HEK293T (cell line): ENCODE data around the gene KLC1.

Experiments used
- CTCF ChIA-PET: fragments of 350-600 bp; formaldehyde crosslinking; extraction: SDS; loops from one replicate; lab custom pipeline; 2021; ENCODE audit warnings: antibody characterized with exemption, inconsistent platforms; lab: Yijun Ruan, JAX
- POLR2A ChIA-PET: fragments of 350-600 bp; formaldehyde crosslinking; extraction: SDS; loops from one replicate; lab custom pipeline; 2020; ENCODE audit warnings: antibody characterized with exemption, inconsistent platforms; lab: Yijun Ruan, JAX
- DNase-seq: peaks from one replicate; pipeline ENCODE4 v3.0.0; 2012; ENCODE audit warnings: mixed read lengths; ENCODE audit errors: extremely low spot score
- ARNT ChIP-seq: fragments of 450-650 bp; IDR thresholded peaks from 2 replicates; pipeline ENCODE4 v1.6.1; 2017; ENCODE audit warnings: mild to moderate bottlenecking
- BHLHE40 ChIP-seq: fragments of 450-650 bp; IDR thresholded peaks from 2 replicates; pipeline ENCODE4 v1.6.1; 2016; ENCODE audit warnings: mild to moderate bottlenecking, moderate library complexity, borderline replicate concordance
- CTBP1 ChIP-seq: fragments of 450-650 bp; IDR thresholded peaks from 2 replicates; pipeline ENCODE4 v1.6.1; 2016; ENCODE audit warnings: borderline replicate concordance
- ELF4 ChIP-seq: fragments of 450-650 bp; IDR thresholded peaks from 2 replicates; pipeline ENCODE4 v1.6.1; 2017; ENCODE audit warnings: antibody characterized with exemption
- FOXA1 ChIP-seq: fragments of 450-650 bp; IDR thresholded peaks from 2 replicates; pipeline ENCODE4 v1.6.1; 2016; ENCODE audit warnings: mild to moderate bottlenecking
- FOXK2 ChIP-seq: fragments of 450-650 bp; IDR thresholded peaks from 2 replicates; pipeline ENCODE4 v1.6.1; 2016; ENCODE audit warnings: mild to moderate bottlenecking
- FOXM1 ChIP-seq: fragments of 450-650 bp; IDR thresholded peaks from 2 replicates; pipeline ENCODE4 v1.6.1; 2017; ENCODE audit warnings: mild to moderate bottlenecking, borderline replicate concordance
- HDGF ChIP-seq: fragments of 450-650 bp; IDR thresholded peaks from 2 replicates; pipeline ENCODE4 v1.6.1; 2017; ENCODE audit warnings: antibody characterized with exemption, borderline replicate concordance
- L3MBTL2 ChIP-seq: fragments of 450-650 bp; conservative IDR thresholded peaks from 2 replicates; pipeline ENCODE4 v1.6.1; 2016; ENCODE audit warnings: mild to moderate bottlenecking
- LEF1 ChIP-seq: fragments of 450-650 bp; IDR thresholded peaks from 2 replicates; pipeline ENCODE4 v1.6.1; 2017; ENCODE audit warnings: mild to moderate bottlenecking, borderline replicate concordance
- NFRKB ChIP-seq: fragments of 450-650 bp; IDR thresholded peaks from 2 replicates; pipeline ENCODE4 v1.6.1; 2016; ENCODE audit warnings: mild to moderate bottlenecking, moderate library complexity
- PKNOX1 ChIP-seq: fragments of 450-650 bp; IDR thresholded peaks from 2 replicates; pipeline ENCODE4 v1.6.1; 2016
- SP1 ChIP-seq: fragments of 450-650 bp; IDR thresholded peaks from 2 replicates; pipeline ENCODE4 v1.6.1; 2017
- SUZ12 ChIP-seq: fragments of 450-650 bp; IDR thresholded peaks from 2 replicates; pipeline ENCODE4 v1.6.1; 2016; ENCODE audit warnings: mild to moderate bottlenecking
- TARDBP ChIP-seq: fragments of 450-650 bp; IDR thresholded peaks from 2 replicates; pipeline ENCODE4 v1.6.1; 2016
- ZNF384 ChIP-seq: fragments of 450-650 bp; IDR thresholded peaks from 2 replicates; pipeline ENCODE4 v1.6.1; 2016

The KLC1 gene

GRCh38 chr14:103716091-103716801 lies 87.2 kb downstream of the KLC1 start:
- ChIA-PET CTCF (no interaction called here), POLR2A (interaction anchor here (0.5 to 3.0 kb wide), 17 partner anchors 9 to 185 kb away, joined by 3 to 13 read pairs (median 4); no protein-coding TSS in a partner anchor)
- DNase-seq, result peak; percentile 39
- TF ChIP-seq BHLHE40, result no peak
- no peak for TF ChIP-seq PKNOX1
- TF ChIP-seq L3MBTL2, result no peak
- no peak for TF ChIP-seq HDGF
- TF ChIP-seq FOXK2, result no peak
- TF ChIP-seq ELF4, result no peak
- TF ChIP-seq SP1, result no peak
- no peak for TF ChIP-seq CTBP1
- no peak for TF ChIP-seq LEF1
- no peak for TF ChIP-seq TARDBP
- no peak for TF ChIP-seq ARNT
- TF ChIP-seq FOXA1, result no peak
- no peak for TF ChIP-seq NFRKB
- no peak for TF ChIP-seq FOXM1
- no peak for TF ChIP-seq SUZ12

DNA sequence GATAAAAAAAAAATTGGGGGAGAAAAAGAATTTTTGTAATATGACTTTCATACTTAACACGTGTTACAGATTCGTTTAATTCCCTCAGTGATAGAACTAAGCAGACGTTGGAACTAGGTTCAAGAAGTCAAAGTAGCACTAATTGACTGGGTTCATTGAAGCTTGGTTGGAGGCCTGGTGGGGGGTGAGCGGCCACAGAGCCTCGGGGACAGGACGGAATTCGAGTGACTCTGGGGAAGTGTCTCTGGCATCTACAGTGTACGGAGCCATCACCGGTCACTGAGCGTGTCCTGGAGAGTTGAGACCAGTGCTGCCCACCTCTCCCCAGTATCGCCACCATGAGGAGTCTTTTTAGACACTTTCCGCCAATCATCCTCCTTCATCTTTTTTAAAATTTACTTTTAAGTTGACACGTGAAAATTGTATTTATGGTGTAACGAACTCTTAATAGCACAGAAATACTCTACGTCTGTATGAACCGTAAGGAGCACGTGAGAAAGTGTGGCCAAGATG lies 87.9 kb downstream of the KLC1 start:
- POLR2A ChIA-PET, result interaction anchor here (1.4 to 3.0 kb wide), 2 partner anchors 14 to 92 kb away, joined by 4 to 11 read pairs; no protein-coding TSS in a partner anchor
- TF ChIP-seq SP1 (no peak), ZNF384 (no peak), L3MBTL2 (no peak), NFRKB (no peak), ARNT (no peak)
- CTCF ChIA-PET, result no interaction called here

DNA sequence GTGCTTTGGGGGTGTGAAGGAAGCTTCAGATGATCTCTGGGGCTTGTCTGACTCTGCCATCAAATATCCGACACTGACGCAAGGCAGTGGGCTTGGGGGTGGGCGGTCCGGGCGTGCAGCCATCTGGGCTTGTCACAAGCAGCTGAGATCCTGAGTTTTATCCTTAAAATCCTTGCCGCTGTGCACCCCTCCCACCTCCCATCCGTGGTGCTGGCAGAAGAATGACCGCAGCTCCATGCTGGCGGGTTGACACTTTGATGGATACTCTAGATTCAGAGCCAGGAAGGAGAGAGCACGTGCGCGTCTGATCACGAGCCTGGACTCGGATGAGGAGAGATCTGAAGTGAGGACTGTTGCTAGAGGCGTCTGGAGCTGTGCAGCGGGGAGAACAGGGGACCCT lies 89.6 kb downstream of the KLC1 start:
- TF ChIP-seq ELF4 (no peak), FOXA1 (no peak), ZNF384 (no peak), FOXM1 (no peak), CTBP1 (no peak), SUZ12 (no peak), SP1 (no peak), PKNOX1 (no peak; the same call in 1 of the 2 replicates), LEF1 (no peak), ARNT (no peak), NFRKB (no peak), TARDBP (no peak), FOXK2 (no peak)
- POLR2A ChIA-PET, result interaction anchor here (0.6 to 1.5 kb wide), 3 partner anchors 81 to 380 kb away, joined by 3 to 4 read pairs (median 4); partner anchors contain the start of gene KLC1
- DNase-seq, result no peak
- CTCF ChIA-PET, result interaction anchor here (0.7 to 1.4 kb wide), 2 partner anchors 14 to 413 kb away, joined by 3 read pairs; no protein-coding TSS in a partner anchor

More for the DNA sequence above, 87.9 kb downstream of the KLC1 start:
- no peak for DNase-seq

GRCh38 chr14:103719751-103720150 lies 90.7 kb downstream of the KLC1 start:
- no peak for DNase-seq
- ChIA-PET CTCF (interaction anchor here (0.8 to 1.4 kb wide), 2 partner anchors 13 to 191 kb away, joined by 3 read pairs; no protein-coding TSS in a partner anchor), POLR2A (no interaction called here)
- TF ChIP-seq BHLHE40 (no peak), PKNOX1 (no peak), LEF1 (no peak), NFRKB (no peak), FOXK2 (no peak), HDGF (no peak), ELF4 (no peak), ZNF384 (no peak), L3MBTL2 (no peak), CTBP1 (no peak)

- no peak for DNase-seq
- ChIA-PET POLR2A (no interaction called here), CTCF (no interaction called here)
- TF ChIP-seq FOXK2 (no peak), ZNF384 (no peak), HDGF (no peak), TARDBP (no peak), NFRKB (no peak), PKNOX1 (no peak), FOXM1 (no peak), ELF4 (no peak), SUZ12 (no peak)
Measured at GRCh38 chr14:103721334-103722120, 92.5 kb downstream of the KLC1 start.
